Mesothelial cell of epicardium (in vitro differentiated cells): ENCODE results near the gene FLVCR1. TPM values are rescaled to one million over a fixed set of nuclear protein-coding genes. Genes with fewer than 3 reads are reported as not detected.

Experiments used
- DNase-seq, 2 experiments: peaks; one replicate each; pipeline ENCODE4 v3.0.0; 2021; ENCODE audit warnings: low spot score in 2 of 2; ENCODE audit not compliant: unreplicated experiment in 2 of 2
- H3K27ac Mint-ChIP-seq: 2 replicates; pipeline ENCODE4 v1.8.0; 2021; ENCODE audit warnings: mixed read lengths
- H3K27me3 Mint-ChIP-seq: 2 replicates; pipeline ENCODE4 v1.8.0; 2021; ENCODE audit warnings: low read depth, mixed read lengths
- H3K36me3 Mint-ChIP-seq: 2 replicates; pipeline ENCODE4 v1.8.0; 2021; ENCODE audit warnings: mixed read lengths
- H3K4me1 Mint-ChIP-seq: 2 replicates; pipeline ENCODE4 v1.8.0; 2021; ENCODE audit warnings: mixed read lengths
- H3K4me3 Mint-ChIP-seq: 2 replicates; pipeline ENCODE4 v1.8.0; 2021; ENCODE audit warnings: mild to moderate bottlenecking, moderate library complexity, mixed read lengths
- H3K9me3 Mint-ChIP-seq: 2 replicates; pipeline ENCODE4 v1.8.0; 2021; ENCODE audit warnings: mixed read lengths
- CTCF ChIP-seq: fragments of 200-600 bp; sonication (generic); IDR thresholded peaks from one replicate; pipeline ENCODE4 v1.5.0; 2021; ENCODE audit warnings: antibody characterized with exemption; ENCODE audit not compliant: unreplicated experiment
- total RNA-seq: library from RNA; stranded (reverse); gene quantifications from 3 replicates; pipeline ENCODE4 v1.2.1, GENCODE V29; 2021

FLVCR1 gene
- total RNA-seq, 1 donor from 2014 or later = 21.2 TPM

- Mint-ChIP-seq H3K27me3 (no peaks in the 10 kb centered on the region), H3K9me3 (no peaks in the 10 kb centered on the region), H3K27ac (no peak overlapping the region), H3K36me3 (peaks cover 16% of the 10 kb centered on the region), H3K4me3 (no peak overlapping the region), H3K4me1 (peaks cover 2% of the 10 kb centered on the region)
- no peak for TF ChIP-seq CTCF
- DNase-seq = no peak
Observed at GRCh38 chr1:212864201-212864600, 6.1 kb downstream of the FLVCR1 start.

- Mint-ChIP-seq H3K4me3 (no peak overlapping the region), H3K27me3 (no peaks in the 10 kb centered on the region), H3K4me1 (no peaks in the 10 kb centered on the region), H3K27ac (no peak overlapping the region), H3K36me3 (peaks cover 19% of the 10 kb centered on the region), H3K9me3 (no peaks in the 10 kb centered on the region)
- no peak for DNase-seq
- no peak for TF ChIP-seq CTCF
Observed at GRCh38 chr1:212867192-212867591, 9.1 kb downstream of the FLVCR1 start.

GRCh38 chr1:212871976-212872375 is 13.9 kb downstream of the FLVCR1 start:
- Mint-ChIP-seq H3K4me1 (no peaks in the 10 kb centered on the region), H3K36me3 (peaks cover 30% of the 10 kb centered on the region), H3K4me3 (no peak overlapping the region), H3K27ac (no peak overlapping the region), H3K27me3 (no peaks in the 10 kb centered on the region), H3K9me3 (no peaks in the 10 kb centered on the region)
- no peak for DNase-seq
- no peak for TF ChIP-seq CTCF

GRCh38 chr1:212873518-212873917 is 15.4 kb downstream of the FLVCR1 start:
- DNase-seq = no peak
- Mint-ChIP-seq H3K27me3 (no peaks in the 10 kb centered on the region), H3K4me3 (no peak overlapping the region), H3K27ac (no peak overlapping the region), H3K9me3 (no peaks in the 10 kb centered on the region), H3K36me3 (peaks cover 36% of the 10 kb centered on the region), H3K4me1 (no peaks in the 10 kb centered on the region)
- no peak for TF ChIP-seq CTCF

- no peaks in the 10 kb centered on the region for H3K4me1 Mint-ChIP-seq
- H3K27ac Mint-ChIP-seq = no peak overlapping the region
- TF ChIP-seq CTCF = no peak
- no peaks in the 10 kb centered on the region for H3K9me3 Mint-ChIP-seq
- H3K36me3 Mint-ChIP-seq = peaks cover 36% of the 10 kb centered on the region
- DNase-seq = no peak
- no peak overlapping the region for H3K4me3 Mint-ChIP-seq
- H3K27me3 Mint-ChIP-seq = no peaks in the 10 kb centered on the region
Observed at GRCh38 chr1:212878418-212878817, 20.3 kb downstream of the FLVCR1 start.
